WTC11 (cell line): ENCODE measurements around the gene SLC35F5. TPM values are rescaled to one million over a fixed set of nuclear protein-coding genes. Genes with fewer than 3 reads are reported as not detected.

Experiments
- ATAC-seq: fragments of 200-7000 bp; cut with Tn5 transposase; 2 replicates; pipeline ENCODE4 v1.10.0; 2021; ENCODE audit warnings: mild to moderate bottlenecking, moderate library complexity
- CTCF ChIA-PET: fragments of 300-600 bp; sonication (Branson Sonifier 250); formaldehyde crosslinking; loops from one replicate; lab custom pipeline; 2021; ENCODE audit warnings: antibody characterized with exemption; lab: Charles Lee
- POLR2A ChIA-PET: fragments of 350-600 bp; sonication (Branson Sonifier 250); formaldehyde crosslinking; loops from one replicate; lab custom pipeline; 2021; ENCODE audit warnings: antibody characterized with exemption; lab: Charles Lee
- DNase-seq: peaks from one replicate; pipeline ENCODE4 v3.0.0; 2021; ENCODE audit warnings: low spot score
- H3K27ac Mint-ChIP-seq: 2 replicates; pipeline ENCODE4 v1.8.0; 2021; ENCODE audit warnings: mixed read lengths
- H3K27me3 Mint-ChIP-seq: 2 replicates; pipeline ENCODE4 v1.8.0; 2021; ENCODE audit warnings: low read depth, mild to moderate bottlenecking, moderate library complexity, mixed read lengths
- H3K36me3 Mint-ChIP-seq: 2 replicates; pipeline ENCODE4 v1.8.0; 2021; ENCODE audit warnings: mixed read lengths
- H3K4me1 Mint-ChIP-seq: 2 replicates; pipeline ENCODE4 v1.8.0; 2022; ENCODE audit warnings: mixed read lengths
- H3K4me3 Mint-ChIP-seq: 2 replicates; pipeline ENCODE4 v1.8.0; 2021; ENCODE audit warnings: mild to moderate bottlenecking, moderate library complexity, mixed read lengths
- H3K9me3 Mint-ChIP-seq: 2 replicates; pipeline ENCODE4 v1.8.0; 2021; ENCODE audit warnings: mixed read lengths
- ATF2 ChIP-seq: sonication (generic); formaldehyde crosslinking; IDR thresholded peaks from 2 replicates; pipeline ENCODE4 v1.8.1; 2022; ENCODE audit warnings: low read depth, missing genetic modification reagents, borderline replicate concordance
- ATF3 ChIP-seq: sonication (generic); formaldehyde crosslinking; conservative IDR thresholded peaks from 2 replicates; pipeline ENCODE4 v1.8.1; 2022; ENCODE audit warnings: mild to moderate bottlenecking, missing genetic modification reagents
- CBFB ChIP-seq: sonication (generic); formaldehyde crosslinking; IDR thresholded peaks from 2 replicates; pipeline ENCODE4 v1.8.1; 2022; ENCODE audit warnings: mild to moderate bottlenecking, low read depth, missing genetic modification reagents
- E2F5 ChIP-seq: sonication (generic); formaldehyde crosslinking; IDR thresholded peaks from 2 replicates; pipeline ENCODE4 v1.8.1; 2022; ENCODE audit warnings: mild to moderate bottlenecking, moderate library complexity, missing genetic modification reagents
- EMX1 ChIP-seq: fragments of 250-450 bp; sonication (Bioruptor Pico); IDR thresholded peaks from 2 replicates; pipeline ENCODE4 v1.8.0; 2021; ENCODE audit warnings: mild to moderate bottlenecking
- ESRRA ChIP-seq: sonication (generic); formaldehyde crosslinking; IDR thresholded peaks from 2 replicates; pipeline ENCODE4 v1.8.1; 2022; ENCODE audit warnings: mild to moderate bottlenecking, missing genetic modification reagents, borderline replicate concordance
- FOXJ3 ChIP-seq: sonication (generic); formaldehyde crosslinking; IDR thresholded peaks from 2 replicates; pipeline ENCODE4 v1.9.0; 2021; ENCODE audit warnings: missing genetic modification reagents, mild to moderate bottlenecking, borderline replicate concordance
- GRHL2 ChIP-seq: fragments of 250-450 bp; sonication (Bioruptor Pico); IDR thresholded peaks from 2 replicates; pipeline ENCODE4 v1.8.0; 2022; ENCODE audit warnings: mild to moderate bottlenecking, moderate library complexity; ENCODE audit not compliant: insufficient replicate concordance, severe bottlenecking
- HMGA2 ChIP-seq: fragments of 250-450 bp; sonication (Bioruptor Pico); IDR thresholded peaks from 2 replicates; pipeline ENCODE4 v1.4.0; 2021; ENCODE audit warnings: mild to moderate bottlenecking, moderate library complexity
- JAZF1 ChIP-seq: fragments of 250-450 bp; sonication (Bioruptor Pico); IDR thresholded peaks from 2 replicates; pipeline ENCODE4 v1.9.0; 2021; ENCODE audit warnings: moderate library complexity, mild to moderate bottlenecking, inconsistent platforms
- JUN ChIP-seq: sonication (generic); formaldehyde crosslinking; IDR thresholded peaks from 2 replicates; pipeline ENCODE4 v1.8.0; 2023; ENCODE audit warnings: mild to moderate bottlenecking, missing genetic modification reagents
- MLX ChIP-seq: sonication (generic); formaldehyde crosslinking; IDR thresholded peaks from 2 replicates; pipeline ENCODE4 v1.8.1; 2023; ENCODE audit warnings: mild to moderate bottlenecking, missing genetic modification reagents, moderate library complexity
- NFE2L1 ChIP-seq: sonication (generic); formaldehyde crosslinking; IDR thresholded peaks from 2 replicates; pipeline ENCODE4 v1.8.1; 2023; ENCODE audit warnings: missing genetic modification reagents
- NR1H2 ChIP-seq: sonication (generic); formaldehyde crosslinking; IDR thresholded peaks from 2 replicates; pipeline ENCODE4 v1.9.0; 2021; ENCODE audit warnings: mild to moderate bottlenecking, moderate library complexity, missing genetic modification reagents
- SMAD3 ChIP-seq: sonication (generic); formaldehyde crosslinking; IDR thresholded peaks from 2 replicates; pipeline ENCODE4 v1.8.0; 2022; ENCODE audit warnings: missing genetic modification reagents, mild to moderate bottlenecking, borderline replicate concordance
- ZNF138 ChIP-seq: sonication (generic); formaldehyde crosslinking; conservative IDR thresholded peaks from 2 replicates; pipeline ENCODE4 v1.8.1; 2022; ENCODE audit warnings: mild to moderate bottlenecking, moderate library complexity, missing genetic modification reagents
- ZNF423 ChIP-seq: fragments of 250-450 bp; sonication (Bioruptor Pico); IDR thresholded peaks from 2 replicates; pipeline ENCODE4 v2.1.2; 2022; ENCODE audit warnings: mild to moderate bottlenecking, moderate library complexity
- total RNA-seq: library from RNA; stranded (reverse); gene quantifications from 3 replicates; pipeline ENCODE4 v1.2.3, GENCODE V29; 2021
- TF ChIP-seq, protein P1 (sequence below): sonication (generic); formaldehyde crosslinking; IDR thresholded peaks from 2 replicates; pipeline ENCODE4 v1.8.0; 2022; ENCODE audit warnings: mild to moderate bottlenecking, missing genetic modification reagents
- TF ChIP-seq, protein P2 (sequence below): sonication (generic); formaldehyde crosslinking; IDR thresholded peaks from 2 replicates; pipeline ENCODE4 v1.8.1; 2022; ENCODE audit warnings: mild to moderate bottlenecking, missing genetic modification reagents, moderate library complexity, borderline replicate concordance
- TF ChIP-seq, protein P3 (sequence below): sonication (generic); formaldehyde crosslinking; conservative IDR thresholded peaks from 2 replicates; pipeline ENCODE4 v1.8.1; 2023; ENCODE audit warnings: mild to moderate bottlenecking, low read depth, missing genetic modification reagents, moderate library complexity

SLC35F5 gene
- total RNA-seq, 1 experiment from 2014 or later: 20.3 TPM

DNA sequence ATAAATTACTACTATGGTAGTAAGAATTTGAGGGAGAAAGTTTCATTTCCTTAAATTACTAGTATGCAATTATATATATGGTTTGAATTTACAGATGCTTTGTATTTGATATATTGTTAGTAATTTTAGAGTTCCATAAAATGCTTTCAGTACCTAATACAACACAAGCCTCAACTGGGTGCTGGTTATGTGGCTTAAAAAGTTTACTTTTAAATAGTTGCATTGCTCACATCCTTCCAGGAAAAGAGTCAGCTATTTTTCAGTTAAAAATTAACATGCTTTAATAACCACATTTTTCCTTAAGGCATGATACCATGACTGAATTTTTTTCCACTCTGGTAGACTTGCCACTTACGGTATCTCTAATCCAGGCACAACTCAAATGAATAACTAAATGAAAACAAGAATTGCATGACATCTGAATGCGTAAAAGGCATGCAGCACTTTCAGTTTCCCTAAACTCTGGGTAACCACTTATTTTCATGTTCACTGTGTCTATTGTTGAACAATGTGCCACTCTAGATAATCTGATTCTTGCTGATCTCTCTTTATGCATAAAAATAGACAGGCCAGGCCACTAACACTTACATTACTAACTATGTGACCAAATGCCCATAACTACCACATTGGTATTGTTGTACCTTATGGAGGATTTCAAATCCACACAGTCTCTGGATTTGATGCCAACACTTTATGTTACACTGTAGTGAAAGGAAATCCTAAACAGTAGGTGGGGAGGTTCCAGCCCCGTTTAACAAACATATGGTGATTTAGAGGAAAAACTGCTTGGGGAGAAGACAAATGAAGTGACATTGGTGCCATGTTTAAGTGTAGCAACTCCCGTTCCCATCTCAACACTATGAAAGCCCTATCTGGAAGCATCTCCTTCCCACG, 35.5 kb upstream of the SLC35F5 start:
- Mint-ChIP-seq H3K27ac (no peak overlapping the region), H3K4me3 (no peak overlapping the region), H3K27me3 (peaks cover 5% of the 10 kb centered on the region; the same call in 1 of the 2 replicates), H3K9me3 (peaks cover 7% of the 10 kb centered on the region; the same call in 1 of the 2 replicates), H3K4me1 (no peaks in the 10 kb centered on the region), H3K36me3 (no peaks in the 10 kb centered on the region)
- ChIA-PET POLR2A (interaction anchor here (0.7 kb wide), 1 partner anchor 156 kb away, joined by 3 read pairs; no protein-coding TSS in a partner anchor), CTCF (no interaction called here)
- no peak for TF ChIP-seq EMX1 (CRISPR knock-in tag)
- TF ChIP-seq, protein P1, sequence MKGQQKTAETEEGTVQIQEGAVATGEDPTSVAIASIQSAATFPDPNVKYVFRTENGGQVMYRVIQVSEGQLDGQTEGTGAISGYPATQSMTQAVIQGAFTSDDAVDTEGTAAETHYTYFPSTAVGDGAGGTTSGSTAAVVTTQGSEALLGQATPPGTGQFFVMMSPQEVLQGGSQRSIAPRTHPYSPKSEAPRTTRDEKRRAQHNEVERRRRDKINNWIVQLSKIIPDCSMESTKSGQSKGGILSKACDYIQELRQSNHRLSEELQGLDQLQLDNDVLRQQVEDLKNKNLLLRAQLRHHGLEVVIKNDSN (CRISPR knock-in tag): no peak
- TF ChIP-seq MLX (CRISPR knock-in tag): no peak
- ATAC-seq (no peak), DNase-seq (no peak)

GRCh38 chr2:113784823-113785744, 28.6 kb upstream of the SLC35F5 start:
- Mint-ChIP-seq H3K27me3 (peaks cover 5% of the 10 kb centered on the region), H3K4me3 (no peak overlapping the region), H3K27ac (no peak overlapping the region), H3K36me3 (no peaks in the 10 kb centered on the region), H3K4me1 (no peaks in the 10 kb centered on the region), H3K9me3 (peaks cover 7% of the 10 kb centered on the region; the same call in 1 of the 2 replicates)
- ChIA-PET POLR2A (interaction anchor here (0.9 kb wide), 1 partner anchor 184 kb away, joined by 3 read pairs; no protein-coding TSS in a partner anchor), CTCF (no interaction called here)
- no peak for DNase-seq
- no peak for TF ChIP-seq E2F5 (CRISPR knock-in tag)
- TF ChIP-seq, protein P2, sequence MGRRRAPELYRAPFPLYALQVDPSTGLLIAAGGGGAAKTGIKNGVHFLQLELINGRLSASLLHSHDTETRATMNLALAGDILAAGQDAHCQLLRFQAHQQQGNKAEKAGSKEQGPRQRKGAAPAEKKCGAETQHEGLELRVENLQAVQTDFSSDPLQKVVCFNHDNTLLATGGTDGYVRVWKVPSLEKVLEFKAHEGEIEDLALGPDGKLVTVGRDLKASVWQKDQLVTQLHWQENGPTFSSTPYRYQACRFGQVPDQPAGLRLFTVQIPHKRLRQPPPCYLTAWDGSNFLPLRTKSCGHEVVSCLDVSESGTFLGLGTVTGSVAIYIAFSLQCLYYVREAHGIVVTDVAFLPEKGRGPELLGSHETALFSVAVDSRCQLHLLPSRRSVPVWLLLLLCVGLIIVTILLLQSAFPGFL: no peak
- TF ChIP-seq JUN (CRISPR knock-in tag): no peak
- TF ChIP-seq ESRRA (CRISPR knock-in tag): no peak
- no peak for TF ChIP-seq SMAD3
- no peak for TF ChIP-seq GRHL2 (CRISPR knock-in tag)
- no peak for TF ChIP-seq ATF3 (CRISPR knock-in tag)
- TF ChIP-seq HMGA2 (CRISPR knock-in tag): no peak
- no peak for TF ChIP-seq FOXJ3 (CRISPR knock-in tag)
- TF ChIP-seq NFE2L1 (CRISPR knock-in tag): no peak
- TF ChIP-seq CBFB (CRISPR knock-in tag): no peak
- no peak for TF ChIP-seq ZNF138 (CRISPR knock-in tag)
- no peak for TF ChIP-seq ATF2 (CRISPR knock-in tag)
- TF ChIP-seq JAZF1 (CRISPR knock-in tag): no peak
- TF ChIP-seq NR1H2 (CRISPR knock-in tag): no peak
- TF ChIP-seq ZNF423: no peak
- TF ChIP-seq, protein P3, sequence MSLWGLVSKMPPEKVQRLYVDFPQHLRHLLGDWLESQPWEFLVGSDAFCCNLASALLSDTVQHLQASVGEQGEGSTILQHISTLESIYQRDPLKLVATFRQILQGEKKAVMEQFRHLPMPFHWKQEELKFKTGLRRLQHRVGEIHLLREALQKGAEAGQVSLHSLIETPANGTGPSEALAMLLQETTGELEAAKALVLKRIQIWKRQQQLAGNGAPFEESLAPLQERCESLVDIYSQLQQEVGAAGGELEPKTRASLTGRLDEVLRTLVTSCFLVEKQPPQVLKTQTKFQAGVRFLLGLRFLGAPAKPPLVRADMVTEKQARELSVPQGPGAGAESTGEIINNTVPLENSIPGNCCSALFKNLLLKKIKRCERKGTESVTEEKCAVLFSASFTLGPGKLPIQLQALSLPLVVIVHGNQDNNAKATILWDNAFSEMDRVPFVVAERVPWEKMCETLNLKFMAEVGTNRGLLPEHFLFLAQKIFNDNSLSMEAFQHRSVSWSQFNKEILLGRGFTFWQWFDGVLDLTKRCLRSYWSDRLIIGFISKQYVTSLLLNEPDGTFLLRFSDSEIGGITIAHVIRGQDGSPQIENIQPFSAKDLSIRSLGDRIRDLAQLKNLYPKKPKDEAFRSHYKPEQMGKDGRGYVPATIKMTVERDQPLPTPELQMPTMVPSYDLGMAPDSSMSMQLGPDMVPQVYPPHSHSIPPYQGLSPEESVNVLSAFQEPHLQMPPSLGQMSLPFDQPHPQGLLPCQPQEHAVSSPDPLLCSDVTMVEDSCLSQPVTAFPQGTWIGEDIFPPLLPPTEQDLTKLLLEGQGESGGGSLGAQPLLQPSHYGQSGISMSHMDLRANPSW: no peak
- no peak for ATAC-seq
